NCI-H82 treated with DMSO at 0.1 percent for 48 hours (cell line): ENCODE measurements around the gene MRPS10.
"Not testable (repeated sequence)": the region's sequence is repeated elsewhere in the genome, so short reads cannot be mapped to it uniquely, and the experiment has no call there.

Source experiments
- DNase-seq: peaks from one replicate; lab custom pipeline; 2025; ENCODE audit not compliant: unreplicated experiment; lab: John Stamatoyannopoulos, UW

MRPS10 gene

GRCh38 chr6:42239333-42239732 is 21.7 kb upstream of the MRPS10 start:
- peak; percentile 39 for DNase-seq

DNA sequence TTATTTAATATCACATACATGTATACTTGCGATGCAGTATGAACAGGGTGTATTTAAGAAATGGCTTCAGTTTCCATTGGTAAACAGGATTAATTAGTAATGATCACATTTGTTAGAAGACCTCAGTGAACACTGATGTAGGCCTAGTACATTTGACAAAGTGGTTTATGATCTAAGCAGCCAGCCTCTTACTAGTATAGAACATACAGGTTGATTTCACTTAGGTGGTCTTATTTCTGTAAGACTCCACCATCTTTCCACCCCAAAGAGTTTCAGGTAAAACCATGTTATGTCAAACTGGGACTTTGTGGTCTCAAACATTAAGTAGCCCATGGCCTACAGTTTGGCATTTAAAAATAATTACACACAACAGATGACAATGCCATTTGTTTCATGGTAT is 20.2 kb upstream of the MRPS10 start:
- no peak for DNase-seq

DNA sequence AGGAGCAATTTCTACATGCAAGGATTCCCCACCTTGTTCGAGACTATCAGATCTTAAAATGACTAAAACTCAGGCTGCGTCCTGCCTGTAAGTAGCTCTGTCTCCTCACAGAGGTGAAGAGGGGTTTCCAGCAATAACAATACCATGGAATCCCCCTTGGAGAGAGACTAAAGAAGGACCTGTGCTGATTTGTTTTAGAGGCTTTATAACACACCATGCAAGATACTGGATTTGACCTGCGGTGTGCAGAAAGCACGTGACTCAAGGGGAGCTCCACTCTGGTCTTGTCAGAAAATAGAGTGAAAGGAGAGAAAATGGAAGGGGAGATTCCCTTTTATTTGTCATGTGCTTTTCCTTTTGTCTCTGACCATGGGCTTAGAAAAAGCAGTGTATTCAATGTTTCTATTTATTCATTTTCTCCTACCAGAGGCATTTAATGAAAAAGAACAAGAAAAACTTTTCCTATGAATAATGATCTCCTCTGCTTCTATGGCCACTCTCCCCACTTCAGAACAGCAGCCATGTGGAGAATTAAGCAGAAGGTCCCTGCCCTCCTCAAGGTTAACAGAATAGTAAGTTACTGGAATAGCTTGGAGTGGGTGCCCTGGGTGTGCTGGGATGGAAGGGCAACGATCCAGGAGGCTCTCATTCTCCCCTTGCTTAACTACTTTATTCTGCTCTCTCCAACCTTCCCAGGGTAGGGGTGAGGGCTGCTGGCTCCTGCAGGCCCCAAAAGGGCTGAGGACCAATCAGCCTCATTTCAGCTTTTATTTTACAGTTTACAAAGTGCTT is 19.2 kb upstream of the MRPS10 start:
- DNase-seq, result no peak

- DNase-seq, result no peak
Measured at GRCh38 chr6:42236030-42236429, 18.4 kb upstream of the MRPS10 start.

DNA sequence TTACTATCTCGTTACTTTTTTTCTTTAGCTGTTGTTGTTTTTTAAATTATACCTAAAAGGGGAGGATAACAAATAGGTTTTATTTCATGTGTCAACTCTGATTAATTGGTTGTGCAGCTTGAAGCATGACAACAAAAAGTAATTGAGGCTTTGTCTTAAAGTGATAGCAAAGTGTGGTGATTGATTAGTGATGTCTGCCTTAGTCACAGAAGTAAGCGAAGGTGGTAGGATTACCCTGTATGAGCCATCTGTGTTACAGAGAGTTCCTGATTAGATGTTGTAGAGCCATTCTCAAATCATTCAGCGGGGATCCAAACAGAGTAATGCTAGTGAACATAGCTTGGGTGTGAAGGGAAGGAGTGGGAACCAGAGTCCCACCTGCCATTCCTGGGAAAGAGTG is 14.4 kb upstream of the MRPS10 start:
- DNase-seq, result no peak

- DNase-seq, result no peak
Measured at GRCh38 chr6:42230345-42231321, 13.0 kb upstream of the MRPS10 start.

DNA sequence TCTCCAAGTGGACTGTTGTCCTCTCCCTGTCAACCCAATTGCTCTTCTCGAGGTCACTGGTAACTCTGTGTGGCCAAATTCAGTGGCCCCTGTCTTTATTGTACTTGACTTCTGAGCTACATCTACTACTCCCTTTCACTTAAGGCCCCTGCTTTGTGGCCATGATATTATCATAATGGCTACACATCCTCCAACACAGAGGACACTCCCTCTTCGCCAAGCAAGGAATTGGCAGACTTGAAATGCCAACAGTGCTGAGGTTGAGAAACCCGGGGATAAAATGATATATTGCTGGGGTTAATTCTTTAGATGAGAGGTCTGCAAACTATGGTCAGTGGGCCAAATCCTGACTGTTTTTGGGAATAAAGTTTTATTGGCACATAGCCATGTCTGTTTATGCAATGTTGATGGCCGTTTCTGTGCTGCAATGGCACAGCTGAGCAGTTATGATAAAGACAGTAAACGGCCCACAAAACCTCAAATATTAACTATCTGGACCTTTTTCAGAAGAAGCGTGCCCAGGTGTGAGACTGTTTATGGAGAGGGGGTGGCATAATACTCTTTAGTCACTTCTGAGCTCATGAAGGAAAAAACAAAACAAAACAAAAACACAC is 12.0 kb upstream of the MRPS10 start:
- DNase-seq, result no peak

DNA sequence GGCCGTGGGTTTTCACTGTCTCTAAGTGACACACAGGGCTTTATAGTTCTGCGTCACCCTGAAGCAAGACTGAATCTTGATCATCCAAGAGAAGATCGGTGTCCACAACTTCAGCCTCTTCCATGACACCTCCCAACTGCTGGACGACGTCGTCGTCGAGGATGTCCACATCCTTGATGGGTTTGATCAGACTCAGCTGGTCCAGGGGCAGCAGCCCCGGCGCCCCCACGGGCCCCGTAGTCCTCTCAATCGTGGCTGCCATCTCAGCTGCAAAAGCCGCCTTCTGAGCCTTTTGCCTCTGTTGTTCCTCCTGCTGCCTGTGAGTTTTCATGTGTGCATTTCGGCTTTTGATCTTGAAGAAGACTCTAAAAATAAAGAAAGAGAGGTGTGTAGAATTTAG is 10.6 kb upstream of the MRPS10 start:
- no peak for DNase-seq

DNA sequence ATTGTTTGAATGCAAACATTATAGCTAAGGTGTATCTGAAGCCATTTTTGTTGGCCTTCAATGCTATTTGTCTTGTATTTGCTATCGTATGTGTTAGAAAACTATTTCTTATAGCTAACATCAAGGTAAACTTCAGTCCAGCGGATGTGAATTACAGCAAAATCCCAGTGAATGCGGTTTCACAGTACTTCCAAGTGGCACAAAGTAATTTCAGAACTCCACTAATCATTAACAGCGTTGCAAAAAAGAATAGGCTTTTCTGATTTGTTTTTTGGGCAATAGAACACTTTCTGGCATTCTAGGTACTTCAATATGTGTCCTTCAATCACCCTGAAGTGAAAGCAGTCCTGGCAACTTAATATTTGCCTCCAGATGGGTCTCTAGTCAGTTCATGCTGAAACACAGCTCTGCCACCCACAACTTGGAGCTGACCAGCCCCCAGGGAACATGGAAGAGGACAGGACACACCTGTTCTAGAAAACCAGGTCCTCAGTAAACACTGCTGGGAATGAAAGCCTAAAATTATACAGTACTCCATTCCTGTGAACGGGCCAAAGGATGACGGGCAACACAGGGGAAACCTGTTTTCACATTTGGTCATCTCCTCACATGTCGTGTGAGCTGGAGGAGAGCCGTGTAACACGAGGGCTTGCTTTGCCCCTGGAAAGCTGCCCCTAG is 9.7 kb upstream of the MRPS10 start:
- DNase-seq, result no peak

DNA sequence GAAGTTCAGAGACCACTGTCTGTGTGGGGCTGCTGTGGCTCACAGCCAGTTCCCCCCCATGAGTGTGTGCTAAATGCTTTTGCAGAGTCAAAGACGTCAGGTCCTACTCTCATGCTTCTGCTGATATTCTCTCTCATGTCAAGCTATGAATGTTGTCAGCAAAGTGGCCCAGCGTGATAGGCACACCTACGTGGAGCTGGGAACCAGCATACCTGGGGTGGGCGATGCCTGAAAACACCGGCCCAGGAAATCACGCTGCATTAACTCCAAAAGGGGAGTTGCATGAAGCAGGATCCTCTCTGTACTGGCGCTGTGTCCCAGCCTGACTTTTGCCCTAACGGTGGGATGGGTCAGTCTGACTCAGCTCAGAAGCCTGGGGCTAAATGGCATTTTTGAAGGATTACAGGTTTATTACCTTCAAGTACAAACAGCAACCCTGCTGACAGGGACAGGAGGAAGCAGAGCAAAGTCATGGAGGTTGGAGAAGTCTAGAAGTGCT is 9.0 kb upstream of the MRPS10 start:
- DNase-seq, result no peak

- DNase-seq, result no peak
Measured at GRCh38 chr6:42226161-42226611, 8.5 kb upstream of the MRPS10 start.

DNA sequence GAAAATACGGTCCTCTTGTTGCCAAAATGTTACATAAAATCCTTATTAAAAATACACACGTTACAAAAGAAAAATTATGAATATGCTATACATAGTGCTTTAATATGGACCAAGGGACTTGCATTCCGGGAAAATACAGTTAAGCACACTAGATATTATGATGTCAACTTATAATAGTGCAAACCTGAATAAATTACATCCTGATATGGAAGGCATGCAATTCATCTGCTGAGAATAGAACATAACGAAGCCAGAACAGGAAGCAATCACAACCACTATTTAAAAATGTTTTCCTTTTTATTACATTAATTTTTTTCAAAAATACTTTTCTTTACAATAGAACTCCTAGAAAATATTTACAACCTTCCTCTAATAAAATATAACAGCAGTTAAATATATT is 7.8 kb upstream of the MRPS10 start:
- no peak for DNase-seq

DNA sequence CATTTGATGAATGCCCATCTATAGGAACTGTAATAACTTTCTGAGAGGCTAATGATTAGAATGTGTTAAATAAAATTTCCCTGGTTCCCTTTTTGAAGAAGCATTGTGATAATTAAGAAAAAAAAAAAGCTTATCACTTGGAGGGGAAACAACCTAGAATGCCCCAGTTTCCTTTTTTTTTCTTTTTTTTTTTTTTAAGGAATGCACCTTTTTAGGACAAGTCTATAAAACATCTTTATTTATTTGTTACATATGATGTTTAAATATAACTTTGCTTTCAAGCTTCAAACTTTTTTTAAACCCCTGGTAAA is 7.3 kb upstream of the MRPS10 start:
- no peak for DNase-seq

- DNase-seq, result no peak
Measured at GRCh38 chr6:42224222-42225028, 6.8 kb upstream of the MRPS10 start.

DNA sequence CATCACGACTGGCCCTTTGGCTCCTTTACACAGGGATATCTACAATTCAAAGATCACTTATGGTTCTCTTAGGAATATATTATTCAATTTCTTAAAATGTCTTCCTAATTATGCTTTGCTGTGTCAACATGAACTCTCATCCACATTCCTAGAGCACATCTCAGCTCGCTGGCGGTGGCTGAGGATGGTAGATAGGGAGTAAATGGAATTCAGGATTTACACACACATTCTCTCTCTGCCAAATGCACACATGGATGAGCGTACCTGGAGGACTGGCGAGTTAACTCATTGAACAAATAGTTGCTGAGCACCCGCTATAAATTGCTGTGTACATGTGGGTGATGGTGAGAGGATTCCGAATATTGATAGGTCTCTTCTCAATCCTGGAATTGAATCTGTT is 4.8 kb upstream of the MRPS10 start:
- no peak for DNase-seq

DNA sequence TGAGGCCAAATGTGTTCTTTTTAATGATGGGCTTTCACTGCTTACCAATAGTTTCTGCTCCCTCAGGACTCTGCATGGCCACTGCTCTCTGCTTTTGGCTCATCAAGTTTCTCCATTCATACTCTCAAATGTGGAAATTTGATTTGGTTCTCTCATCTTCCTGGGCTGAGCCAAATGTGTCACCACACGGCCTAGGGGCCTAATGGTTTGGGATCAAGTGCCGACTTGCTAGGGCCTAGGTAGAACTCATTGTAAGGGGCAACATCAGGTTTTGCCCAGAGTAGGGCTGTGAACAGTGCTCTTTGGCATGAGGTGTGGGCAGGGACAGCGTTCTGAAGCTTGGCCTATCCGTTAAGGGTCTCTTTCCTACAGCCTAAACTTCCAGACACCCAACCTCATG is 3.9 kb upstream of the MRPS10 start:
- DNase-seq, result no peak

- no peak for DNase-seq
Measured at GRCh38 chr6:42220807-42221206, 3.1 kb upstream of the MRPS10 start.

- no peak for DNase-seq
Measured at GRCh38 chr6:42217157-42217518, 523 bp downstream of the MRPS10 start.

DNA sequence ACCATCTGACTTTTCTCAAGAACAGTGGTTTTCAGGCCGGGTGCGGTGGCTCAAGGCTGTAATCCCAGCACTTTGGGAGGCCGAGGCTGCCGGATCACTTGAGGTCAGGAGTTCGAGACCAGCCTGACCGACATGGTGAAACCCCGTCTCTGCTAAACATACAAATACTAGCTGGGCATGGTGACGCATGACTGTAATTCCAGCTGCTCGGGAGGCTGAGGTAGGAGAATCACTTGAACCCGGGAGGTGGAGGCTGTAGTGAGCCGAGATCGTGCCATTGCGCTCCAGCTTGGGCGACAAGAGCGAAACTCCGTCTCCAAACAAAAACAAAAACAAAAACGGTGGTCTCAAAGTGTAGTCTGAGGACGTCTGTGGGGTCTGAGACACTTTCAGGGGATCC is 1.2 kb downstream of the MRPS10 start:
- DNase-seq, result not testable (repeated sequence)

DNA sequence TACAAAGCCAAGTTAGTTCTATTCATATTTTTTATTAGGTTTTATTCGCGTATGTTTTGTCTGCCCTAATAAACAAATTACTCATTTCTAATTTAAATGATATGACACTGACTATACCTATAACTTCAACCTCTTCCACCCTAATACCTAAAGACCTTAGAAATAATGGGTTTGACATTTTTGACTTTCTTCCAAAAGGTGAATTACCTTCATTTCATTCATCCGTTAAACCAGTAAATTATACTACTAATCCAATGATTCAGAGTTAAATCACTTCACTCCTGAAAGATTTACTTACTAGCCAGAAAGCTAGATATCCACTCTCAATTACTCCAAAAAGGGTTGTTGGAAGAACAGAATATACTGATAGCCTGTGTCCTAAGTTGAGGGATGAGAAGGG is 5.2 kb downstream of the MRPS10 start:
- no peak for DNase-seq
